ENCODE measurements around the gene MS4A13. TPM values are rescaled to one million over a fixed set of nuclear protein-coding genes. Genes with fewer than 3 reads are reported as not detected.

The MS4A13 gene
- total and polyA plus RNA-seq, 10 of the 15 experiments (the other 5 are each of a cell fraction or from before 2014, with no cell fraction given) = not detected

- TF ChIP-seq MTA2 (IDR thresholded peaks at IDR 0.05; ENCODE audit: low read depth) (0 out of 2 replicates have a peak, but pooled peaks have one; percentile 13), TCF12 (IDR thresholded peaks at IDR 0.05; ENCODE audit: low read depth, low read length) (peak; percentile 94), TARDBP (IDR thresholded peaks at IDR 0.05; ENCODE audit: borderline replicate concordance) (peak; percentile 53; the same call in 1 of the 2 replicates), RUNX3 (IDR thresholded peaks at IDR 0.05; ENCODE audit: low read length) (peak; percentile 67), EP300 (IDR thresholded peaks at IDR 0.05; ENCODE audit: borderline replicate concordance in 1 of 2, control insufficient read depth in 1 of 2, low read depth in 2 of 2, low read length in 2 of 2) (peak; percentile 60 to 63; a peak in 3 of 4 replicates), STAT3 (IDR thresholded peaks at IDR 0.05; ENCODE audit: low read depth, low read length) (no peak), BHLHE40 (IDR thresholded peaks at IDR 0.05; ENCODE audit: borderline replicate concordance in 1 of 2, low read depth in 2 of 2, low read length in 1 of 2) (peak; percentile 44 to 76), SPI1 (IDR thresholded peaks at IDR 0.05; ENCODE audit: borderline replicate concordance, insufficient read depth, low read depth, low read length) (peak; percentile 81; the same call in 1 of the 2 replicates), ATF2 (IDR thresholded peaks at IDR 0.05; ENCODE audit: low read length) (peak; percentile 58; the same call in 1 of the 2 replicates), NBN (IDR thresholded peaks at IDR 0.05) (no peak), IKZF2 (IDR thresholded peaks at IDR 0.05) (peak; percentile 33 to 38; a peak in 3 of 4 replicates), RAD51 (IDR thresholded peaks at IDR 0.05) (no peak), ATF7 (IDR thresholded peaks at IDR 0.05; ENCODE audit: low read depth) (no peak), IRF4 (IDR thresholded peaks at IDR 0.05; ENCODE audit: low read depth, low read length) (0 out of 2 replicates have a peak, but pooled peaks have one; percentile 36), ETV6 (conservative IDR thresholded peaks at IDR 0.05 in 1 of 2, IDR thresholded peaks at IDR 0.05 in 1 of 2; ENCODE audit: borderline replicate concordance in 1 of 2, low read depth in 1 of 2) (peak in 1 of 2 experiments; percentile 98; a peak in 2 of 4 replicates), JUND (IDR thresholded peaks at IDR 0.05; ENCODE audit: low read depth, low read length) (no peak), MEF2A (IDR thresholded peaks at IDR 0.05; ENCODE audit: insufficient read depth, low read depth, low read length) (0 out of 2 replicates have a peak, but pooled peaks have one; percentile 38), CREB1 (IDR thresholded peaks at IDR 0.05; ENCODE audit: low read depth) (peak; percentile 70; the same call in 1 of the 2 replicates), NFIC (IDR thresholded peaks at IDR 0.05; ENCODE audit: low read depth, low read length) (peak; percentile 73), CREM (IDR thresholded peaks at IDR 0.05; ENCODE audit: low read depth) (peak; percentile 61), TCF3 (IDR thresholded peaks at IDR 0.05; ENCODE audit: borderline replicate concordance, insufficient read depth, low read depth, low read length) (peak; percentile 92; the same call in 1 of the 2 replicates), CEBPB (IDR thresholded peaks at IDR 0.05; ENCODE audit: borderline replicate concordance in 1 of 2, low read depth in 2 of 2, low read length in 2 of 2) (peak in 1 of 2 experiments; percentile 61; a peak in 1 of 4 replicates)
- TF ChIP-seq, protein P1, sequence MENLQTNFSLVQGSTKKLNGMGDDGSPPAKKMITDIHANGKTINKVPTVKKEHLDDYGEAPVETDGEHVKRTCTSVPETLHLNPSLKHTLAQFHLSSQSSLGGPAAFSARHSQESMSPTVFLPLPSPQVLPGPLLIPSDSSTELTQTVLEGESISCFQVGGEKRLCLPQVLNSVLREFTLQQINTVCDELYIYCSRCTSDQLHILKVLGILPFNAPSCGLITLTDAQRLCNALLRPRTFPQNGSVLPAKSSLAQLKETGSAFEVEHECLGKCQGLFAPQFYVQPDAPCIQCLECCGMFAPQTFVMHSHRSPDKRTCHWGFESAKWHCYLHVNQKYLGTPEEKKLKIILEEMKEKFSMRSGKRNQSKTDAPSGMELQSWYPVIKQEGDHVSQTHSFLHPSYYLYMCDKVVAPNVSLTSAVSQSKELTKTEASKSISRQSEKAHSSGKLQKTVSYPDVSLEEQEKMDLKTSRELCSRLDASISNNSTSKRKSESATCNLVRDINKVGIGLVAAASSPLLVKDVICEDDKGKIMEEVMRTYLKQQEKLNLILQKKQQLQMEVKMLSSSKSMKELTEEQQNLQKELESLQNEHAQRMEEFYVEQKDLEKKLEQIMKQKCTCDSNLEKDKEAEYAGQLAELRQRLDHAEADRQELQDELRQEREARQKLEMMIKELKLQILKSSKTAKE (IDR thresholded peaks at IDR 0.05; ENCODE audit: low read depth, poor library complexity, severe bottlenecking) = no peak
- TF ChIP-seq, protein P2, sequence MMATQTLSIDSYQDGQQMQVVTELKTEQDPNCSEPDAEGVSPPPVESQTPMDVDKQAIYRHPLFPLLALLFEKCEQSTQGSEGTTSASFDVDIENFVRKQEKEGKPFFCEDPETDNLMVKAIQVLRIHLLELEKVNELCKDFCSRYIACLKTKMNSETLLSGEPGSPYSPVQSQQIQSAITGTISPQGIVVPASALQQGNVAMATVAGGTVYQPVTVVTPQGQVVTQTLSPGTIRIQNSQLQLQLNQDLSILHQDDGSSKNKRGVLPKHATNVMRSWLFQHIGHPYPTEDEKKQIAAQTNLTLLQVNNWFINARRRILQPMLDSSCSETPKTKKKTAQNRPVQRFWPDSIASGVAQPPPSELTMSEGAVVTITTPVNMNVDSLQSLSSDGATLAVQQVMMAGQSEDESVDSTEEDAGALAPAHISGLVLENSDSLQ (IDR thresholded peaks at IDR 0.05) = peak; percentile 74
- TF ChIP-seq, protein P3, sequence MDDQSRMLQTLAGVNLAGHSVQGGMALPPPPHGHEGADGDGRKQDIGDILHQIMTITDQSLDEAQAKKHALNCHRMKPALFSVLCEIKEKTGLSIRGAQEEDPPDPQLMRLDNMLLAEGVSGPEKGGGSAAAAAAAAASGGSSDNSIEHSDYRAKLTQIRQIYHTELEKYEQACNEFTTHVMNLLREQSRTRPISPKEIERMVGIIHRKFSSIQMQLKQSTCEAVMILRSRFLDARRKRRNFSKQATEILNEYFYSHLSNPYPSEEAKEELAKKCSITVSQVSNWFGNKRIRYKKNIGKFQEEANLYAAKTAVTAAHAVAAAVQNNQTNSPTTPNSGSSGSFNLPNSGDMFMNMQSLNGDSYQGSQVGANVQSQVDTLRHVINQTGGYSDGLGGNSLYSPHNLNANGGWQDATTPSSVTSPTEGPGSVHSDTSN (IDR thresholded peaks at IDR 0.05; ENCODE audit: insufficient replicate concordance, low read depth, low read length) = peak; percentile 87
Observed at GRCh38 chr11:60477035-60477445, 38.2 kb upstream of the MS4A13 start (continued).
